Gastroesophageal sphincter (tissue), 2 donors: ENCODE results near the gene CIAO3.

Experiments
- EP300 ChIP-seq: sonication (generic); formaldehyde crosslinking; IDR thresholded peaks from one replicate; pipeline ENCODE4 v1.6.1; 2017; ENCODE audit warnings: antibody characterized with exemption, mild to moderate bottlenecking
- POLR2A ChIP-seq, 2 donors: fragments of 450-650 bp; IDR thresholded peaks; one replicate each; pipeline ENCODE4 v1.6.1; 2017; ENCODE audit warnings: antibody characterized with exemption in 2 of 2, mild to moderate bottlenecking in 2 of 2, moderate library complexity in 1 of 2
- POLR2AphosphoS5 ChIP-seq: sonication (generic); formaldehyde crosslinking; IDR thresholded peaks from one replicate; pipeline ENCODE4 v1.6.1; 2017; ENCODE audit warnings: antibody characterized with exemption

- TF ChIP-seq POLR2A (IDR thresholded peaks at IDR 0.05) (no peak), EP300 (no peak), POLR2AphosphoS5 (no peak)
Observed at GRCh38 chr16:745739-746138, 4.9 kb upstream of the CIAO3 start.
